PC-3 (cell line): ENCODE results near the gene DPM1. TPM values are rescaled to one million over a fixed set of nuclear protein-coding genes. Genes with fewer than 3 reads are reported as not detected.
A peak's percentile ranks its signal among the peaks of the same experiment; 100 is the strongest.

ENCODE experiments used
- ATAC-seq: fragments of 200-7000 bp; cut with Tn5 transposase; 2 replicates; pipeline ENCODE4 v1.9.1; 2020; ENCODE audit warnings: mild to moderate bottlenecking, moderate library complexity
- BruUV-seq: library from RNA; stranded (reverse); fragments of 400-500 nt; replicated peaks from 2 replicates; lab custom pipeline; 2021; lab: Mats Ljungman, UMichigan
- CTCF ChIA-PET: fragments of 300-600 bp; sonication (Branson Sonifier 250); formaldehyde crosslinking; loops from one replicate; lab custom pipeline; 2022; ENCODE audit warnings: antibody characterized with exemption; lab: Charles Lee
- POLR2A ChIA-PET: fragments of 300-600 bp; sonication (Branson Sonifier 250); formaldehyde crosslinking; loops from one replicate; lab custom pipeline; 2022; ENCODE audit warnings: antibody characterized with exemption; ENCODE audit not compliant: unreplicated experiment; lab: Charles Lee
- DNase-seq: peaks from one replicate; pipeline ENCODE4 v3.0.0-alpha.2; 2015
- H2AFZ ChIP-seq: fragments of 300-600 bp; sonication (generic); 2 replicates; pipeline ENCODE4 v1.6.0; 2016; ENCODE audit warnings: antibody characterized with exemption, low read length
- H3F3A ChIP-seq: fragments of 300-600 bp; sonication (generic); one replicate; pipeline ENCODE4 v1.6.0; 2017; ENCODE audit warnings: antibody characterized with exemption, low read length, control low read depth, mild to moderate bottlenecking; ENCODE audit not compliant: unreplicated experiment
- H3K27ac ChIP-seq: fragments of 300-600 bp; sonication (generic); 2 replicates; pipeline ENCODE4 v1.5.1; 2016; ENCODE audit warnings: mild to moderate bottlenecking, low read length
- H3K27me3 ChIP-seq: fragments of 300-600 bp; sonication (generic); 2 replicates; pipeline ENCODE4 v1.6.1; 2016; ENCODE audit warnings: low read length, mixed read lengths
- H3K36me3 ChIP-seq: fragments of 300-600 bp; sonication (generic); 2 replicates; pipeline ENCODE4 v1.6.1; 2016; ENCODE audit warnings: low read depth, mixed run types, low read length, mixed read lengths
- H3K4me1 ChIP-seq: fragments of 300-600 bp; sonication (generic); 2 replicates; pipeline ENCODE4 v1.5.1; 2016; ENCODE audit warnings: low read length; ENCODE audit not compliant: insufficient read depth
- H3K4me2 ChIP-seq: fragments of 300-600 bp; sonication (generic); 2 replicates; pipeline ENCODE4 v1.6.0; 2016; ENCODE audit warnings: low read length
- H3K4me3 ChIP-seq: fragments of 300-600 bp; sonication (generic); 2 replicates; pipeline ENCODE4 v1.5.1; 2016; ENCODE audit warnings: mild to moderate bottlenecking, low read length, mixed read lengths
- H3K79me2 ChIP-seq: fragments of 300-600 bp; sonication (generic); 2 replicates; pipeline ENCODE4 v1.6.1; 2017; ENCODE audit warnings: low read length, mixed read lengths
- H3K9ac ChIP-seq: fragments of 300-600 bp; sonication (generic); 2 replicates; pipeline ENCODE4 v1.6.0; 2016; ENCODE audit warnings: mild to moderate bottlenecking, low read length
- H3K9me2 ChIP-seq: fragments of 300-600 bp; sonication (generic); replicated peaks from 2 replicates; pipeline ENCODE4 v1.6.1; 2016; ENCODE audit warnings: mixed run types, low read length, mixed read lengths
- H3K9me3 ChIP-seq: fragments of 300-600 bp; sonication (generic); 2 replicates; pipeline ENCODE4 v1.6.1; 2016; ENCODE audit warnings: low read length, mixed read lengths
- H4K20me1 ChIP-seq: fragments of 300-600 bp; sonication (generic); 2 replicates; pipeline ENCODE4 v1.6.1; 2016; ENCODE audit warnings: low read length, mixed read lengths
- CTCF ChIP-seq: fragments of 300-600 bp; sonication (generic); conservative IDR thresholded peaks from 2 replicates; pipeline ENCODE4 v1.5.1; 2017; ENCODE audit warnings: antibody characterized with exemption, low read depth, mild to moderate bottlenecking, low read length
- EZH2 ChIP-seq: fragments of 300-600 bp; sonication (generic); IDR thresholded peaks from one replicate; pipeline ENCODE4 v1.6.1; 2017; ENCODE audit warnings: antibody characterized with exemption, mild to moderate bottlenecking, low read length; ENCODE audit not compliant: unreplicated experiment
- EZH2phosphoT487 ChIP-seq: fragments of 300-600 bp; sonication (generic); IDR thresholded peaks from 2 replicates; pipeline ENCODE4 v1.6.1; 2018; ENCODE audit warnings: mild to moderate bottlenecking, antibody characterized with exemption, low read length, borderline replicate concordance
- intact Hi-C: fragments of 100-400 bp; cut with micrococcal nuclease; formaldehyde crosslinking; loops from 2 replicates; pipeline ENCODE4 v1.9.0; 2023
- total RNA-seq: library from RNA; depleted of rRNA; stranded (reverse); fragments of >200 nt; gene quantifications from 2 replicates; pipeline ENCODE4 v1.2.3, GENCODE V29; 2014

DPM1 gene
- total RNA-seq, 1 experiment from 2014 or later, result 87.0 TPM

- DNase-seq (no peak), ATAC-seq (no peak)
- Histone ChIP-seq H2AFZ (no peak overlapping the region), H3K36me3 (peaks cover 71% of the 10 kb centered on the region), H3K79me2 (0 out of 2 replicates have a peak, but pooled peaks cover 4% of the 10 kb centered on the region), H3F3A (no peaks in the 10 kb centered on the region), H3K9me3 (no peaks in the 10 kb centered on the region), H3K4me2 (no peak overlapping the region), H3K27ac (no peak overlapping the region), H3K9me2 (no peaks in the 10 kb centered on the region), H4K20me1 (peaks cover 23% of the 10 kb centered on the region; the same call in 1 of the 2 replicates), H3K9ac (no peak overlapping the region), H3K27me3 (no peaks in the 10 kb centered on the region), H3K4me1 (peaks cover 7% of the 10 kb centered on the region; the same call in 1 of the 2 replicates), H3K4me3 (no peak overlapping the region)
- no peak for TF ChIP-seq EZH2
- TF ChIP-seq CTCF, result no peak
- no peak for TF ChIP-seq EZH2phosphoT487
- ChIA-PET CTCF (no interaction called here), POLR2A (no interaction called here)
- intact Hi-C loops, result loop anchor here (5.0 kb wide), 1 partner anchor 35 kb away; no protein-coding TSS in a partner anchor
- BruUV-seq, result no TSS peak
Observed at GRCh38 chr20:50892394-50892793, 65.9 kb downstream of the DPM1 start.

GRCh38 chr20:50891138-50891537 is 67.2 kb downstream of the DPM1 start:
- Histone ChIP-seq H3K27ac (no peak overlapping the region), H3K9ac (no peak overlapping the region), H3K9me2 (no peaks in the 10 kb centered on the region), H4K20me1 (peaks cover 23% of the 10 kb centered on the region; the same call in 1 of the 2 replicates), H3K4me1 (peaks cover 7% of the 10 kb centered on the region; the same call in 1 of the 2 replicates), H3K36me3 (peaks cover 68% of the 10 kb centered on the region), H3K27me3 (no peaks in the 10 kb centered on the region), H3K79me2 (0 out of 2 replicates have a peak, but pooled peaks cover 4% of the 10 kb centered on the region), H2AFZ (no peak overlapping the region), H3K4me2 (no peak overlapping the region), H3F3A (no peaks in the 10 kb centered on the region), H3K4me3 (no peak overlapping the region), H3K9me3 (no peaks in the 10 kb centered on the region)
- ATAC-seq, result peak; percentile 72
- ChIA-PET CTCF (interaction anchor here (0.5 to 0.6 kb wide), 2 partner anchors 40 to 98 kb away, joined by 5 to 7 read pairs; partner anchors contain the start of gene ADNP), POLR2A (no interaction called here)
- BruUV-seq, result no TSS peak
- peak; percentile 36 for DNase-seq
- intact Hi-C loops, result loop anchor here (5.0 kb wide), 1 partner anchor 36 kb away; no protein-coding TSS in a partner anchor
- TF ChIP-seq EZH2, result no peak
- no peak for TF ChIP-seq EZH2phosphoT487
- TF ChIP-seq CTCF, result no peak

GRCh38 chr20:50887576-50887975 is 70.8 kb downstream of the DPM1 start:
- ATAC-seq (no peak), DNase-seq (no peak)
- H4K20me1 ChIP-seq, result peaks cover 23% of the 10 kb centered on the region; the same call in 1 of the 2 replicates
- H3K4me2 ChIP-seq, result no peak overlapping the region
- no peak for TF ChIP-seq EZH2
- TF ChIP-seq CTCF, result no peak
- TF ChIP-seq EZH2phosphoT487, result no peak
- ChIA-PET CTCF (no interaction called here), POLR2A (no interaction called here)
- intact Hi-C loops, result no loop called here
- H3K4me3 ChIP-seq, result no peak overlapping the region
- BruUV-seq, result no TSS peak
- H3K79me2 ChIP-seq, result 0 out of 2 replicates have a peak, but pooled peaks cover 4% of the 10 kb centered on the region
- H2AFZ ChIP-seq, result no peak overlapping the region
- H3K36me3 ChIP-seq, result peaks cover 39% of the 10 kb centered on the region
- peaks cover 7% of the 10 kb centered on the region; the same call in 1 of the 2 replicates for H3K4me1 ChIP-seq
- no peak overlapping the region for H3K9ac ChIP-seq
- H3K27me3 ChIP-seq, result no peaks in the 10 kb centered on the region
- no peaks in the 10 kb centered on the region for H3K9me2 ChIP-seq
- H3F3A ChIP-seq, result no peaks in the 10 kb centered on the region
- H3K27ac ChIP-seq, result no peak overlapping the region
- H3K9me3 ChIP-seq, result no peaks in the 10 kb centered on the region
